ENCODE results near the gene COX4I1. TPM values are rescaled to one million over a fixed set of nuclear protein-coding genes. Genes with fewer than 3 reads are reported as not detected.

Gene COX4I1
- total and polyA plus RNA-seq, 10 of the 15 experiments (the other 5 are each of a cell fraction or from before 2014, with no cell fraction given), result 480 to 1,889 (median 872) TPM

DNA sequence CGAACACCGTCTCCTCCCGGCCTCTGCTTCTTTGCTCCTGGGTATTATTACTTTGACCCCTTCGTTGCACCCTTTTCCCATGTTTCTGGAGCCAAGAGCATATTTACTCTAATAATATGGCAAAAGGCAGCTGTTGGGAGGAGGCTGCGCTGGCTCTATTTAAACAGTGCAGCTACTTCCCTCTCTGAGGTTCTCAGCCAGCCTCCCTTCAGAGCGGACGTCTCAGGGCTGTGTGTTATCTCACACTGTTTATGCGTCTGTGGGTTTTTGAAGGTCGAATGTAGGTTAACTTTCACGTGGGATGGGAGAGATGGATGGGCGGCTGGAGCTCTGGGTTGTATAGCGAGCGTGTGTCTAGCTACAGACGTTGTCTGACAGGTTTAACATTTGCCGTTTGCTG is 45.3 kb downstream of the COX4I1 start:
- ChIA-PET CTCF (no interaction called here), POLR2A (no interaction called here), RAD21 (ENCODE audit: unreplicated experiment) (interaction anchor here (0.9 kb wide), 1 partner anchor 58 kb away, joined by 4 read pairs; no protein-coding TSS in a partner anchor), SMC1A (ENCODE audit: uncharacterized antibody, unreplicated experiment) (interaction anchor here (1.1 kb wide), 1 partner anchor 14 kb away, joined by 3 read pairs; no protein-coding TSS in a partner anchor)
- no peaks in the 10 kb centered on the region for H3K79me2 ChIP-seq (ENCODE audit: control insufficient read depth, insufficient read depth, low read length)
- no peaks in the 10 kb centered on the region for H4K20me1 ChIP-seq (ENCODE audit: control insufficient read depth, insufficient read depth)
- H2AFZ ChIP-seq (ENCODE audit: control insufficient read depth, low read depth, low read length), result no peak overlapping the region
- BruUV-seq (replicated peaks), result no TSS peak
- H3K4me1 ChIP-seq (ENCODE audit: control insufficient read depth, insufficient read depth, low read length), result no peaks in the 10 kb centered on the region; the same call in 1 of the 2 replicates
- DNase-seq (ENCODE audit: low read depth, low spot score) (no peak), FAIRE-seq (no peak), ATAC-seq (no peak; the same call in 2 of the 3 replicates)
- WGBS (ENCODE audit: insufficient coverage, insufficient replicate concordance, low lambda C conversion rate, missing lambda C conversion rate), result 47% methylated on average over 15 of the region's 15 CpGs
- H3K27ac ChIP-seq (ENCODE audit: control insufficient read depth, insufficient read depth), result no peak overlapping the region
- H3K9me3 ChIP-seq (replicated peaks; ENCODE audit: control insufficient read depth, insufficient read depth, low read length), result no peaks in the 10 kb centered on the region; the same call in 2 of the 3 replicates
- H3K4me3 ChIP-seq, result no peak overlapping the region
- H3K9ac ChIP-seq (ENCODE audit: control insufficient read depth, insufficient read depth, low read length), result no peak overlapping the region
- H3K4me2 ChIP-seq (ENCODE audit: control insufficient read depth, insufficient read depth), result no peak overlapping the region
- TF ChIP-seq, protein P1, sequence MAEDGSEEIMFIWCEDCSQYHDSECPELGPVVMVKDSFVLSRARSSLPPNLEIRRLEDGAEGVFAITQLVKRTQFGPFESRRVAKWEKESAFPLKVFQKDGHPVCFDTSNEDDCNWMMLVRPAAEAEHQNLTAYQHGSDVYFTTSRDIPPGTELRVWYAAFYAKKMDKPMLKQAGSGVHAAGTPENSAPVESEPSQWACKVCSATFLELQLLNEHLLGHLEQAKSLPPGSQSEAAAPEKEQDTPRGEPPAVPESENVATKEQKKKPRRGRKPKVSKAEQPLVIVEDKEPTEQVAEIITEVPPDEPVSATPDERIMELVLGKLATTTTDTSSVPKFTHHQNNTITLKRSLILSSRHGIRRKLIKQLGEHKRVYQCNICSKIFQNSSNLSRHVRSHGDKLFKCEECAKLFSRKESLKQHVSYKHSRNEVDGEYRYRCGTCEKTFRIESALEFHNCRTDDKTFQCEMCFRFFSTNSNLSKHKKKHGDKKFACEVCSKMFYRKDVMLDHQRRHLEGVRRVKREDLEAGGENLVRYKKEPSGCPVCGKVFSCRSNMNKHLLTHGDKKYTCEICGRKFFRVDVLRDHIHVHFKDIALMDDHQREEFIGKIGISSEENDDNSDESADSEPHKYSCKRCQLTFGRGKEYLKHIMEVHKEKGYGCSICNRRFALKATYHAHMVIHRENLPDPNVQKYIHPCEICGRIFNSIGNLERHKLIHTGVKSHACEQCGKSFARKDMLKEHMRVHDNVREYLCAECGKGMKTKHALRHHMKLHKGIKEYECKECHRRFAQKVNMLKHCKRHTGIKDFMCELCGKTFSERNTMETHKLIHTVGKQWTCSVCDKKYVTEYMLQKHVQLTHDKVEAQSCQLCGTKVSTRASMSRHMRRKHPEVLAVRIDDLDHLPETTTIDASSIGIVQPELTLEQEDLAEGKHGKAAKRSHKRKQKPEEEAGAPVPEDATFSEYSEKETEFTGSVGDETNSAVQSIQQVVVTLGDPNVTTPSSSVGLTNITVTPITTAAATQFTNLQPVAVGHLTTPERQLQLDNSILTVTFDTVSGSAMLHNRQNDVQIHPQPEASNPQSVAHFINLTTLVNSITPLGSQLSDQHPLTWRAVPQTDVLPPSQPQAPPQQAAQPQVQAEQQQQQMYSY (CRISPR knock-in tag; IDR thresholded peaks at IDR 0.05), result no peak
- no peak for TF ChIP-seq NR2C2 (IDR thresholded peaks at IDR 0.05; ENCODE audit: borderline replicate concordance, control insufficient read depth, insufficient read length, low read depth)
- no peak for TF ChIP-seq CBX5 (IDR thresholded peaks at IDR 0.05; ENCODE audit: low read depth)
- no peak for TF ChIP-seq PML (IDR thresholded peaks at IDR 0.05; ENCODE audit: low read length)
- no peak for TF ChIP-seq EZH2 (IDR thresholded peaks at IDR 0.05; ENCODE audit: borderline replicate concordance, control insufficient read depth, low read depth, low read length)
- TF ChIP-seq HDAC6 (IDR thresholded peaks at IDR 0.05; ENCODE audit: unreplicated experiment), result no peak
- TF ChIP-seq IKZF1 (conservative IDR thresholded peaks at IDR 0.05), result no peak
- no peak for TF ChIP-seq SMARCA5 (IDR thresholded peaks at IDR 0.05)
- TF ChIP-seq POLR2A (IDR thresholded peaks at IDR 0.05; ENCODE audit: low read depth, low read length), result no peak
- TF ChIP-seq SIN3A (IDR thresholded peaks at IDR 0.05; ENCODE audit: low read depth, low read length), result no peak
- no peak for TF ChIP-seq SREBF2 (IDR thresholded peaks at IDR 0.05; ENCODE audit: low read length)
- TF ChIP-seq ZNF207 (IDR thresholded peaks at IDR 0.05; ENCODE audit: borderline replicate concordance), result no peak
- TF ChIP-seq, protein P2, sequence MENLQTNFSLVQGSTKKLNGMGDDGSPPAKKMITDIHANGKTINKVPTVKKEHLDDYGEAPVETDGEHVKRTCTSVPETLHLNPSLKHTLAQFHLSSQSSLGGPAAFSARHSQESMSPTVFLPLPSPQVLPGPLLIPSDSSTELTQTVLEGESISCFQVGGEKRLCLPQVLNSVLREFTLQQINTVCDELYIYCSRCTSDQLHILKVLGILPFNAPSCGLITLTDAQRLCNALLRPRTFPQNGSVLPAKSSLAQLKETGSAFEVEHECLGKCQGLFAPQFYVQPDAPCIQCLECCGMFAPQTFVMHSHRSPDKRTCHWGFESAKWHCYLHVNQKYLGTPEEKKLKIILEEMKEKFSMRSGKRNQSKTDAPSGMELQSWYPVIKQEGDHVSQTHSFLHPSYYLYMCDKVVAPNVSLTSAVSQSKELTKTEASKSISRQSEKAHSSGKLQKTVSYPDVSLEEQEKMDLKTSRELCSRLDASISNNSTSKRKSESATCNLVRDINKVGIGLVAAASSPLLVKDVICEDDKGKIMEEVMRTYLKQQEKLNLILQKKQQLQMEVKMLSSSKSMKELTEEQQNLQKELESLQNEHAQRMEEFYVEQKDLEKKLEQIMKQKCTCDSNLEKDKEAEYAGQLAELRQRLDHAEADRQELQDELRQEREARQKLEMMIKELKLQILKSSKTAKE (IDR thresholded peaks at IDR 0.05; ENCODE audit: low read depth, poor library complexity, severe bottlenecking), result no peak
- intact Hi-C loops (cut with micrococcal nuclease; ENCODE audit: unreplicated experiment), result no loop called here
- no peaks in the 10 kb centered on the region for H3K36me3 ChIP-seq (ENCODE audit: control insufficient read depth in 2 of 2, insufficient read depth in 2 of 2, low read length in 1 of 2)
- H3K27me3 ChIP-seq (replicated peaks in 1 of 2; ENCODE audit: control insufficient read depth in 2 of 2, insufficient read depth in 2 of 2, low read length in 1 of 2), result no peaks in the 10 kb centered on the region
- in situ Hi-C loops (cut with MboI), result no loop called here

Data from GM12878 (cell line).